ENCODE measurements around the gene ATP6V0B.

DNA sequence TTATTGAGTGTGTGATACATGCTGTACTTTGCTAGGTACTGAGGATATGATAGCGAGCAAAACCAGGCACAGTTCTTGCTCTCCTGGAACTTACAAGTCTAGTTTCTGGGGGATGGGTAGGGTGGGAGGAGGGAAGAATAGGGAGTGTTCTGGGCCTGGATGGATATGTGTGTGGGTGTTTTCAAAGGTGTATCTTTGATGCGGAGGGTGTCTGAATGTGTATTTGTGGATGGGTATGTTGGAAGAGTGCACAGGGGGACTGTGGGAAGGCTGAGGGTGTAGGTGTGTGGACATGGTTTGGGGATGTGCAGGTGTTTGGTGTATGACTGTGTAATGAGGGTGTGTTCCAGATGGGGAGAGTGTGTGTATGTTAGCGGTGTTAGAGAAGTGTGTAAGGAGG, 9.4 kb upstream of the ATP6V0B start:
- TF ChIP-seq SP1 (IDR thresholded peaks at IDR 0.05): no peak
- TF ChIP-seq, protein P1, sequence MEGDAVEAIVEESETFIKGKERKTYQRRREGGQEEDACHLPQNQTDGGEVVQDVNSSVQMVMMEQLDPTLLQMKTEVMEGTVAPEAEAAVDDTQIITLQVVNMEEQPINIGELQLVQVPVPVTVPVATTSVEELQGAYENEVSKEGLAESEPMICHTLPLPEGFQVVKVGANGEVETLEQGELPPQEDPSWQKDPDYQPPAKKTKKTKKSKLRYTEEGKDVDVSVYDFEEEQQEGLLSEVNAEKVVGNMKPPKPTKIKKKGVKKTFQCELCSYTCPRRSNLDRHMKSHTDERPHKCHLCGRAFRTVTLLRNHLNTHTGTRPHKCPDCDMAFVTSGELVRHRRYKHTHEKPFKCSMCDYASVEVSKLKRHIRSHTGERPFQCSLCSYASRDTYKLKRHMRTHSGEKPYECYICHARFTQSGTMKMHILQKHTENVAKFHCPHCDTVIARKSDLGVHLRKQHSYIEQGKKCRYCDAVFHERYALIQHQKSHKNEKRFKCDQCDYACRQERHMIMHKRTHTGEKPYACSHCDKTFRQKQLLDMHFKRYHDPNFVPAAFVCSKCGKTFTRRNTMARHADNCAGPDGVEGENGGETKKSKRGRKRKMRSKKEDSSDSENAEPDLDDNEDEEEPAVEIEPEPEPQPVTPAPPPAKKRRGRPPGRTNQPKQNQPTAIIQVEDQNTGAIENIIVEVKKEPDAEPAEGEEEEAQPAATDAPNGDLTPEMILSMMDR (IDR thresholded peaks at IDR 0.05; ENCODE audit: low read depth, low read length, missing input control): no peak
- no peak for TF ChIP-seq JUND (IDR thresholded peaks at IDR 0.05)
- TF ChIP-seq, protein P2, sequence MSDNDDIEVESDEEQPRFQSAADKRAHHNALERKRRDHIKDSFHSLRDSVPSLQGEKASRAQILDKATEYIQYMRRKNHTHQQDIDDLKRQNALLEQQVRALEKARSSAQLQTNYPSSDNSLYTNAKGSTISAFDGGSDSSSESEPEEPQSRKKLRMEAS (IDR thresholded peaks at IDR 0.05): no peak
- no peak for TF ChIP-seq RXRA (IDR thresholded peaks at IDR 0.05)
- no peak for TF ChIP-seq YY1 (IDR thresholded peaks at IDR 0.05)
- TF ChIP-seq TAF1 (conservative IDR thresholded peaks at IDR 0.05): no peak
- no peak for TF ChIP-seq FOXA1 (IDR thresholded peaks at IDR 0.05)
- TF ChIP-seq, protein P3, sequence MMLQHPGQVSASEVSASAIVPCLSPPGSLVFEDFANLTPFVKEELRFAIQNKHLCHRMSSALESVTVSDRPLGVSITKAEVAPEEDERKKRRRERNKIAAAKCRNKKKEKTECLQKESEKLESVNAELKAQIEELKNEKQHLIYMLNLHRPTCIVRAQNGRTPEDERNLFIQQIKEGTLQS (IDR thresholded peaks at IDR 0.05): no peak
- TF ChIP-seq GABPA (IDR thresholded peaks at IDR 0.05 in 1 of 2, conservative IDR thresholded peaks at IDR 0.05 in 1 of 2): no peak
- no peak for TF ChIP-seq RAD21 (IDR thresholded peaks at IDR 0.05)
- TF ChIP-seq FOXA2 (IDR thresholded peaks at IDR 0.05): no peak
- TF ChIP-seq, protein P4, sequence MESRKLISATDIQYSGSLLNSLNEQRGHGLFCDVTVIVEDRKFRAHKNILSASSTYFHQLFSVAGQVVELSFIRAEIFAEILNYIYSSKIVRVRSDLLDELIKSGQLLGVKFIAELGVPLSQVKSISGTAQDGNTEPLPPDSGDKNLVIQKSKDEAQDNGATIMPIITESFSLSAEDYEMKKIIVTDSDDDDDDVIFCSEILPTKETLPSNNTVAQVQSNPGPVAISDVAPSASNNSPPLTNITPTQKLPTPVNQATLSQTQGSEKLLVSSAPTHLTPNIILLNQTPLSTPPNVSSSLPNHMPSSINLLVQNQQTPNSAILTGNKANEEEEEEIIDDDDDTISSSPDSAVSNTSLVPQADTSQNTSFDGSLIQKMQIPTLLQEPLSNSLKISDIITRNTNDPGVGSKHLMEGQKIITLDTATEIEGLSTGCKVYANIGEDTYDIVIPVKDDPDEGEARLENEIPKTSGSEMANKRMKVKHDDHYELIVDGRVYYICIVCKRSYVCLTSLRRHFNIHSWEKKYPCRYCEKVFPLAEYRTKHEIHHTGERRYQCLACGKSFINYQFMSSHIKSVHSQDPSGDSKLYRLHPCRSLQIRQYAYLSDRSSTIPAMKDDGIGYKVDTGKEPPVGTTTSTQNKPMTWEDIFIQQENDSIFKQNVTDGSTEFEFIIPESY (IDR thresholded peaks at IDR 0.05): no peak

All from liver (tissue), 3 donors.